Peyer's patch (tissue), 4 donors: ENCODE measurements around the gene MGAT3.

ENCODE experiments used
- CTCF ChIP-seq, 6 experiments: fragments of 450-650 bp in 4 of 6; fragments of 200-600 bp in 2 of 6; sonication (generic) in 1 of 6; IDR thresholded peaks; one replicate each; pipeline ENCODE4 v1.5.1; 2017 to 2019; ENCODE audit warnings: antibody characterized with exemption in 6 of 6, mild to moderate bottlenecking in 3 of 6, moderate library complexity in 1 of 6
- POLR2A ChIP-seq, 2 donors: fragments of 450-650 bp; IDR thresholded peaks; one replicate each; pipeline ENCODE4 v1.5.1; 2017; ENCODE audit warnings: antibody characterized with exemption in 2 of 2, mild to moderate bottlenecking in 2 of 2, moderate library complexity in 2 of 2

- TF ChIP-seq CTCF (IDR thresholded peaks at IDR 0.05) (no peak), POLR2A (IDR thresholded peaks at IDR 0.05) (no peak)
These were observed 78.5 kb downstream of the MGAT3 start for GRCh38 chr22:39535357-39535725.
